Fibroblast of the conjunctiva (primary cell): ENCODE measurements around the gene FRMPD4.

Source experiments
- DNase-seq: peaks from one replicate; pipeline ENCODE4 v3.0.0-alpha.2; 2010; ENCODE audit warnings: low read depth

The FRMPD4 gene

GRCh38 chrX:12768491-12768890, 630.2 kb downstream of the FRMPD4 start:
- no peak for DNase-seq

- DNase-seq: no peak
Measured at GRCh38 chrX:12770440-12770839, 632.2 kb downstream of the FRMPD4 start.

GRCh38 chrX:12771445-12772069, 633.3 kb downstream of the FRMPD4 start:
- peak; percentile 8 for DNase-seq
